GM10266 (cell line): ENCODE measurements around the gene GSN.

ENCODE experiments used
- DNase-seq: peaks from one replicate; pipeline ENCODE4 v3.0.0; 2012; ENCODE audit errors: extremely low spot score
- CTCF ChIP-seq: IDR thresholded peaks from 2 replicates; pipeline ENCODE4 v1.5.1; 2012; ENCODE audit warnings: mild to moderate bottlenecking, low read depth; ENCODE audit not compliant: control insufficient read depth, insufficient read depth; ENCODE audit errors: missing control alignments

Gene GSN

GRCh38 chr9:121349009-121349408 lies 81.0 kb downstream of the GSN start:
- no peak for TF ChIP-seq CTCF
- no peak for DNase-seq

GRCh38 chr9:121350036-121350435 lies 82.1 kb downstream of the GSN start:
- TF ChIP-seq CTCF, result no peak
- no peak for DNase-seq

- DNase-seq, result no peak
- no peak for TF ChIP-seq CTCF
Measured at GRCh38 chr9:121350993-121351561, 83.1 kb downstream of the GSN start.

- DNase-seq, result peak; percentile 59
- TF ChIP-seq CTCF, result no peak
Measured at GRCh38 chr9:121353241-121354061, 85.5 kb downstream of the GSN start.

- DNase-seq, result no peak
- no peak for TF ChIP-seq CTCF
Measured at GRCh38 chr9:121354141-121354540, 86.2 kb downstream of the GSN start.

- no peak for DNase-seq
- no peak for TF ChIP-seq CTCF
Measured at GRCh38 chr9:121354762-121355161, 86.8 kb downstream of the GSN start.

- no peak for TF ChIP-seq CTCF
- no peak for DNase-seq
Measured at GRCh38 chr9:121357011-121357410, 89.0 kb downstream of the GSN start.
